ENCODE data around the gene CECR2.

CECR2 gene

DNA sequence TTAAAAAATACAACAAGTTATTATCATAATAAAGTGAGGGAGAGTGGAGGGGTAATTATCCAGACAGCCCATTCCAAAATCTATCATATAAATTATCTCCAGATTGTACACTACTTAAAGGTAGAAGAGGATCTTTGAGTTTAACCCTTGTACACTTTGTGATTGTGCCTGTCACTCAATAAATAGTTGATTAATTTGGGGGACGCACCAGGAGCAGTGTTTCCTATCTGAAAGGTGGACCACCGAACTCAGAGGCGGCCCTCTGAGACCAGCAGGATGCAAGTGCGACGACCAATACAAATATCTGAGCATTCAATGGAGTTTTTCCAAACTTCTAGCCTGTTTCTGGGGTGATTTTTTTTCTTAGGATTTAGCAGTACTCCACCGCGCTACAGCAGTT is 1.1 kb upstream of the CECR2 start:
- peaks cover 0 to 12% of the 10 kb centered on the region in 2 donors for H3K4me1 ChIP-seq (ENCODE audit: control insufficient read depth in 1 of 2, insufficient read depth in 2 of 2, low read length in 2 of 2)
- peak overlapping the region; percentile 27 to 63 for H3K4me3 ChIP-seq (ENCODE audit: low read depth in 1 of 2, low read length in 2 of 2)
- H3K27me3 ChIP-seq (ENCODE audit: low read depth, low read length), result peaks cover 29% of the 10 kb centered on the region
- no peaks in the 10 kb centered on the region for H3K9me3 ChIP-seq (ENCODE audit: control insufficient read depth in 1 of 2, low read length in 2 of 2)
- H3K36me3 ChIP-seq (ENCODE audit: control insufficient read depth in 1 of 2, insufficient read depth in 2 of 2, low read length in 2 of 2), result no peaks in the 10 kb centered on the region
- H3K27ac ChIP-seq (ENCODE audit: low read length), result no peak overlapping the region

DNA sequence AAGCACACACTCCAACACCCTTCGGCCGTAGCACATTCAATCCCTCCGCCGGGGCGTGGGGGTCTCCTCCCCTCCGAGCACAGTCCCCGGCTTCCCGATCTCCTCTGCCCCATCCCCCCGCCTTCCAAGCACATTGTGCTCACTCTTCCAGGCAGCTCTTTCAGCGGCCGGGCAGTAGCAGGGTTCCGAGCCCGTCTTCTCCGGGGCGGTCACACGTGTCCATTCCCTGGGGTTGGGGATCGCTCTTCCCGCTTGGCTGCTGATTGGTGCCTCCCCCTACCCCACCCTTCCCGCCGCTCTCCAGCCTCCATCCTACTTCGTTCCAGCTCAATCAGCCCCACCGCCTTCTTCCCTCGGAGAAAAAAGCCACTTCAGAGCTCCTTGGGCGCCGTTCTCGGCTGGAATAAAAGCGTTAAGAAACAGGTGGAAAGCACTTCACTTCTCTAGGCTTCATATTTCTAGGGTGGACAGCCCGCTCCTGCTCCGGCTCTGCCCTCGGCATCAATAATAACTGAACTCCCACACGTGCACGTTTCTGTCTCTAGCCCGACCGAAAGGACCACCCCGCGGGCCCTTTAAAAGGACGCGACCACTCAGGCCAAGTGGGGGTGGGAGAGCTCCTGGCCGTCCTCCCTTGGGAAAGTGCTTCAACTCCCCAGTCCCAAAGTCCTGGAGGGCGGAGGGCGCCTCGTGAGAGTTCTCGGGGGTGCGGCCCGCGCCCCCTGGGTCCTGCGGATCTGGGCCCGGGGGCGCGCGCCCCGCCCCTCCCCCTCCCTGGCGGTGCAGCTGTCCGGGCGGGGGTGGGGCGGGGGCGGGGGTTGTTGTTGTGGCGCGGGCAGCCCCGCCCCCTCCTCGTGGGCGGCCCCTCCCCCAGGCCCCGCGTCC is 464 bp upstream of the CECR2 start:
- H3K4me1 ChIP-seq (ENCODE audit: control insufficient read depth in 1 of 2, insufficient read depth in 2 of 2, low read length in 2 of 2), result peaks cover 0 to 12% of the 10 kb centered on the region in 2 donors
- no peaks in the 10 kb centered on the region for H3K36me3 ChIP-seq (ENCODE audit: control insufficient read depth in 1 of 2, insufficient read depth in 2 of 2, low read length in 2 of 2)
- H3K27ac ChIP-seq (ENCODE audit: low read length), result no peak overlapping the region
- H3K4me3 ChIP-seq (ENCODE audit: low read depth in 1 of 2, low read length in 2 of 2), result peak overlapping the region; percentile 27 to 63
- H3K27me3 ChIP-seq (ENCODE audit: low read depth, low read length), result peaks cover 30% of the 10 kb centered on the region
- H3K9me3 ChIP-seq (ENCODE audit: control insufficient read depth in 1 of 2, low read length in 2 of 2), result no peaks in the 10 kb centered on the region

DNA sequence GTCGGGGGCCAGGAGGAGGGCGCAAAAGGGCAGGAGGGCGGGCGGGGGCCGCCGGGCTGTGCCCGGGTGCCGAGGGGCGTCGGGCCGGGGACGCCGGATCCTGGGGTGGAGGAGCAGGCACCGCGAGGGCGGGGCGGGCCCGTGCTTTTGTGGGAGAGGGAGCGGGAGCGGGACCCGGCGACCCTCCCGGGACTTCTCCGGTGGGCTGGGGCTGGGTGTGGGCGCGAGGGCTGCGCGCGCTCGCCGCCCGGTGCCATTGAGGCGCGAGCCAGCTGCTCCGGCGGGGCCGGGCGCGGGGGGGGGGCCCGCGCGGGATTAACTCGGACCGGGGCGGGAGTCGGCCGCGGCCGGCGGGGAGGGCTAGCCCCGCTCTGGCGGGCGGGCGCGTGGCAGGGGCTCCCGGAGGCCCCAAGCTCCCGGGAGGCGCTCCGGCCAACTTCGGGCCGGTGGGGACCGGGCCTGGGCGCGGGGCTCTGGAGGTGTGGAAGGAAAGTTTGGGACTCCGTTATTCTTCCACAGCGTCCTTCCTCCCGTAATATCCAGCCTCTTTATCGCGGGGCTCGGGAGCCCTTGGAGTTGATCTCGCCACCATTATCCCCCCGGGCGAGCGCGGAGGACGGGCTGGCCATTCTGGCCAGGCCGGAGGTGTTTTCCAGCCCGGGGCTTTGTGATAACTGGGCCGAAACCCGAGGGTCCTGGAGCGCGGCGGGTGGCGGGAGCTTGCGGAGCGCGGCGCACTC is 936 bp downstream of the CECR2 start:
- Histone ChIP-seq H3K27ac (ENCODE audit: low read length) (no peak overlapping the region), H3K36me3 (ENCODE audit: control insufficient read depth in 1 of 2, insufficient read depth in 2 of 2, low read length in 2 of 2) (no peaks in the 10 kb centered on the region), H3K4me1 (ENCODE audit: control insufficient read depth in 1 of 2, insufficient read depth in 2 of 2, low read length in 2 of 2) (peaks cover 0 to 12% of the 10 kb centered on the region in 2 donors), H3K27me3 (ENCODE audit: low read depth, low read length) (peaks cover 33% of the 10 kb centered on the region), H3K9me3 (ENCODE audit: control insufficient read depth in 1 of 2, low read length in 2 of 2) (no peaks in the 10 kb centered on the region), H3K4me3 (ENCODE audit: low read depth in 1 of 2, low read length in 2 of 2) (peak overlapping the region; percentile 18 to 65)

DNA sequence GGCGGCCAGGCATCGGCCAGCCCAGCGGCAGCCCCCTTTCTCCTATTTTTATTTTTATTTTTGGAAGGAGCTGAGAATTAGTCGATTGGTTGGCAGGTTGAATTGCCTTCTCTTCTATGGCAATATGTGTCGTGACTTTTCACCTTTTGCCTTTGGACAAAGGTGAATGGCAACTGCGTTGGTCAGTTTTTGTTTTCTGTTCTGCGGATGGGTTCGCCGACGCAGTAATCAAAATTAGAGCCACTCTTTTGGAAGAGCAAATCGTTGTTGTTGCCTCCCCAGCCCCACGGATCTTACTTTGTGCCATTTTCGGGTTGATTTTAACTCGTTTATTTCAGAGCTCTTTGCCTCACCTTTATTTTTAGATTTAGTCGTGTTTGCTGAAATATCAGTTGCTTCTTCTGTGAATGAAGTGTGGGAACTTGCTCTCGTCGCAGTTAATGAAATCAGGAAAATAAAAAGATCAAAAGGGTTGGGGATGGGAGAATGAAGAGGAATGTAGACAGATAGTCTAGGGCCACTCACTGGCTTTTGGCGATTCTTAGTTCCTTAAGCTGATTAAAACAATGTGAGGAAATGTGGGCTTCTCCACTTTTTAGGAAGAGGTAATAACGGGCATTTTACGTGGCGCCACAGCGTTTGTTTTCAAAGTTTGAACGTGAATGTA is 1.6 kb downstream of the CECR2 start:
- Histone ChIP-seq H3K4me1 (ENCODE audit: control insufficient read depth in 1 of 2, insufficient read depth in 2 of 2, low read length in 2 of 2) (peaks cover 0 to 12% of the 10 kb centered on the region in 2 donors), H3K36me3 (ENCODE audit: control insufficient read depth in 1 of 2, insufficient read depth in 2 of 2, low read length in 2 of 2) (no peaks in the 10 kb centered on the region), H3K9me3 (ENCODE audit: control insufficient read depth in 1 of 2, low read length in 2 of 2) (no peaks in the 10 kb centered on the region), H3K27me3 (ENCODE audit: low read depth, low read length) (peaks cover 33% of the 10 kb centered on the region), H3K4me3 (ENCODE audit: low read depth in 1 of 2, low read length in 2 of 2) (peak overlapping the region; percentile 18 to 65), H3K27ac (ENCODE audit: low read length) (no peak overlapping the region)

DNA sequence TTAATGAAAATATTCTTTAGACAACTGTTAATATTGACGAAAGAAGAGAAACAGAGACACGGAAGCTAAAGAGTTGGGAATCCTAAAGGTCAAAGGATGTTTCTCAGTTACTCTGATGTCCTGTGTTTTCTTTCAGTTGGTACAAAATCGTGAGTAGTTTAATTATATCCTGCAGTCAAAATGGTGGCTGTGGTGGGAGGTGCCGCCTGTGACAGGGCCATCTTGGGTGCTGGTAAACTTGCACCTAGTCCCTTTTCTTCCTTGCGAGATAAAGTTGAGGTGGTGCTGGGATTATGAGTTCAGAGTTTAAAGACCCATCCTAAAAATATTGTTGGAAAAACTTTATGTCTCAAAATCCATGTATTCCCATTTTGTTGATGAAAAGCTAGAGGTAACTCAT is 2.2 kb downstream of the CECR2 start:
- H3K36me3 ChIP-seq (ENCODE audit: control insufficient read depth in 1 of 2, insufficient read depth in 2 of 2, low read length in 2 of 2), result no peaks in the 10 kb centered on the region
- H3K27me3 ChIP-seq (ENCODE audit: low read depth, low read length), result peaks cover 33% of the 10 kb centered on the region
- H3K4me1 ChIP-seq (ENCODE audit: control insufficient read depth in 1 of 2, insufficient read depth in 2 of 2, low read length in 2 of 2), result peaks cover 0 to 12% of the 10 kb centered on the region in 2 donors
- no peaks in the 10 kb centered on the region for H3K9me3 ChIP-seq (ENCODE audit: control insufficient read depth in 1 of 2, low read length in 2 of 2)
- H3K27ac ChIP-seq (ENCODE audit: low read length), result no peak overlapping the region
- H3K4me3 ChIP-seq (ENCODE audit: low read depth in 1 of 2, low read length in 2 of 2), result no peak overlapping the region

- Histone ChIP-seq H3K4me1 (ENCODE audit: control insufficient read depth in 1 of 2, insufficient read depth in 2 of 2, low read length in 2 of 2) (peaks cover 0 to 12% of the 10 kb centered on the region in 2 donors), H3K27ac (ENCODE audit: low read length) (no peak overlapping the region), H3K36me3 (ENCODE audit: control insufficient read depth in 1 of 2, insufficient read depth in 2 of 2, low read length in 2 of 2) (no peaks in the 10 kb centered on the region), H3K4me3 (ENCODE audit: low read depth in 1 of 2, low read length in 2 of 2) (no peak overlapping the region), H3K27me3 (ENCODE audit: low read depth, low read length) (peaks cover 12% of the 10 kb centered on the region), H3K9me3 (ENCODE audit: control insufficient read depth in 1 of 2, low read length in 2 of 2) (no peaks in the 10 kb centered on the region)
Measured at GRCh38 chr22:17373855-17374254, 4.6 kb downstream of the CECR2 start.

DNA sequence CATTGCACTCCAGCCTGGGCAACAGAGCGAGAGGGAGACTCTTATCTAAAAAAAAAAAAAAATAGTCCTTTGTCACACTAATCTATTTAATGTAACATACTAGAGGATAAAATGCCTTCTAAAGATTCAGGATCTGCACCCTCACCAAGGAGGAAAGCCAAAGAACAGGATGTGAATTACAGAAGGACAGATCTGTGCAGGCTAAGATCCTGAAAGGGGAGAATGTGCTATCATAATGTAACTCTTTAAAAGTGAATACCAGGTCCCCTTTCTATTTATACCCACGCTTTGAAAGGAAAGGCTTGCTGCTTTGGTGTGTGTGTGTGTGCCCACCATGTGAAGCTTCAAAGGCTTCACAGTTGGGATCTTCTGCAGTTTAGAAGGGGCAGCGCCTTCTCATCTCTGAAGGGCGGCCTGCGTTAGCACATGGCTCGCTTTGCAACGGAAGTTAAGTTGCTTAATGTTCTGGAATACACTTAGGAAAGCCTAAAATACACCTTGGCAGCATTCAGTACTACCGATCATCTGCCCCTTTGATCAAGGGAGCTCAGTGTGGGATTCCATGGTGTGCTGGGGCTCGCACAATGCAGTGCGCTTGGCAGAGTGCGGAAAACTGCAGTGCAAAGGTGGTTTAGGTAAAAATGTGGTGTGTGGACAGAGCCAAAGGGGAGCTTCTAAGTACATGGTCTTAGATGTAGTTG is 6.8 kb downstream of the CECR2 start:
- H3K9me3 ChIP-seq (ENCODE audit: control insufficient read depth in 1 of 2, low read length in 2 of 2), result no peaks in the 10 kb centered on the region
- H3K27ac ChIP-seq (ENCODE audit: low read length), result no peak overlapping the region
- no peak overlapping the region for H3K4me3 ChIP-seq (ENCODE audit: low read depth in 1 of 2, low read length in 2 of 2)
- H3K27me3 ChIP-seq (ENCODE audit: low read depth, low read length), result peaks cover 5% of the 10 kb centered on the region
- H3K36me3 ChIP-seq (ENCODE audit: control insufficient read depth in 1 of 2, insufficient read depth in 2 of 2, low read length in 2 of 2), result no peaks in the 10 kb centered on the region
- H3K4me1 ChIP-seq (ENCODE audit: control insufficient read depth in 1 of 2, insufficient read depth in 2 of 2, low read length in 2 of 2), result no peaks in the 10 kb centered on the region

GRCh38 chr22:17376950-17377349 is 7.7 kb downstream of the CECR2 start:
- peaks cover 4% of the 10 kb centered on the region for H3K27me3 ChIP-seq (ENCODE audit: low read depth, low read length)
- no peak overlapping the region for H3K27ac ChIP-seq (ENCODE audit: low read length)
- no peaks in the 10 kb centered on the region for H3K36me3 ChIP-seq (ENCODE audit: control insufficient read depth in 1 of 2, insufficient read depth in 2 of 2, low read length in 2 of 2)
- H3K4me1 ChIP-seq (ENCODE audit: control insufficient read depth in 1 of 2, insufficient read depth in 2 of 2, low read length in 2 of 2), result no peaks in the 10 kb centered on the region
- H3K9me3 ChIP-seq (ENCODE audit: control insufficient read depth in 1 of 2, low read length in 2 of 2), result no peaks in the 10 kb centered on the region
- no peak overlapping the region for H3K4me3 ChIP-seq (ENCODE audit: low read depth in 1 of 2, low read length in 2 of 2)

DNA sequence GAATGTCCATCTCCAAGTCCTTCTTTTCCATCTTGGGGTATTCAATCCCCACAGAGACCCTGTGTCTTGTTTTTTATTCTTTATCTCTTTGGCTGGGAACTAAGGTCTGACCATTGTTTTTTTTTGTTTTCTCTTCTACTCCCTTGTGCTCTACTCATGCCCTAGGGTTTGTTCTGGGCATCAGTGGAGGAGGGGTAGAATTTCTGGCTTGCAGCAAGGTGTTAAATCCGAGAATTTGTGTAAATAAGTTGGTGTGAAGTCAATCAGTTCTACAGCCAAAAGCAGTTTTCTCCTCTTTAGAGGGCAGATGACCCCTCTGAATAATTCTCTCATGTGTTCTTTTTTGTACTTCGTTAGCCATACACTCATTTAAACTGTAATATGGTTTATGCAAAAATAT is 10.7 kb downstream of the CECR2 start:
- Histone ChIP-seq H3K9me3 (ENCODE audit: control insufficient read depth in 1 of 2, low read length in 2 of 2) (peaks cover 4 to 6% of the 10 kb centered on the region in 2 donors), H3K4me1 (ENCODE audit: control insufficient read depth in 1 of 2, insufficient read depth in 2 of 2, low read length in 2 of 2) (no peaks in the 10 kb centered on the region), H3K36me3 (ENCODE audit: control insufficient read depth in 1 of 2, insufficient read depth in 2 of 2, low read length in 2 of 2) (no peaks in the 10 kb centered on the region), H3K27ac (ENCODE audit: low read length) (no peak overlapping the region), H3K27me3 (ENCODE audit: low read depth, low read length) (no peaks in the 10 kb centered on the region), H3K4me3 (ENCODE audit: low read depth in 1 of 2, low read length in 2 of 2) (no peak overlapping the region)

DNA sequence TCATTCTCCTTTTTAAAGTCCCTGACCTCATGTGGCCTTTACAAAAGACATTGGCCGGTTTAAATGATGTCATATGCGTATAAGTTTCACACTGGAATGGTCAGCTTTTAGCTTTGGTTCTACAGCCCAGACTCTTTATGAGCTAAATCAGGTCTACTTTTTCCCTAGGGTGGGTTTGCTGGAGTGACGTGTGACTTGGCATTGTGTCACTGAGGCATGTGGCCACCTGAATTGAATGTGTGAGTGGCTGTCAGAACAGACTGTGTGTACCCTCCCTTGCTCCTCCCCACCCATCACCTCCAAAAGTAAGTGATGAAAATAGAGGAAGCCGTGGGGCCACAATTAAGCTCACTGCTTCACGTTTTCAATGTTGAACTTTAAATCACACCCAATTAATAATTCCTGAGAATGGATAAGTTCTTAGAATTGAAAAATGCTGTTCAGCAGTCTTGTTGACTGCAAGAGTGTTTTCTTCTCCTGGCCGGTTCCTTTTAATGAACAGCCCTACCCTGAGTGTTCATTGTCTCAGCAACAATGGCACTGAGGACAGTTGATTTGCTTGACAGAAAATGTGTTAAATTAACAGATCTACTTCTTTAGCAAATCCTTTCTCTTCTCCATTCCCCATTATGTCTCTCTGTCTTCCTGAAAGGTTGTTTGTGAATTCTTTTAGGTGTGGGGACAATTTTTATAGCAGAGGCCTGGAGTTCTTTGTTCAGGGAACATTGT is 11.3 kb downstream of the CECR2 start:
- H3K9me3 ChIP-seq (ENCODE audit: control insufficient read depth in 1 of 2, low read length in 2 of 2), result peaks cover 4 to 7% of the 10 kb centered on the region in 2 donors
- no peaks in the 10 kb centered on the region for H3K27me3 ChIP-seq (ENCODE audit: low read depth, low read length)
- H3K4me1 ChIP-seq (ENCODE audit: control insufficient read depth in 1 of 2, insufficient read depth in 2 of 2, low read length in 2 of 2), result no peaks in the 10 kb centered on the region
- no peak overlapping the region for H3K4me3 ChIP-seq (ENCODE audit: low read depth in 1 of 2, low read length in 2 of 2)
- H3K36me3 ChIP-seq (ENCODE audit: control insufficient read depth in 1 of 2, insufficient read depth in 2 of 2, low read length in 2 of 2), result no peaks in the 10 kb centered on the region
- H3K27ac ChIP-seq (ENCODE audit: low read length), result no peak overlapping the region

Data from muscle layer of duodenum (tissue), 2 donors.